WTC11 (cell line): ENCODE measurements around the gene RIPOR2.

Source experiments
- CREB1 ChIP-seq: sonication (generic); formaldehyde crosslinking; IDR thresholded peaks from 2 replicates; pipeline ENCODE4 v1.8.0; 2023; ENCODE audit warnings: mild to moderate bottlenecking, missing genetic modification reagents
- FOXP1 ChIP-seq: sonication (generic); formaldehyde crosslinking; IDR thresholded peaks from 2 replicates; pipeline ENCODE4 v1.8.0; 2022; ENCODE audit warnings: missing genetic modification reagents, mild to moderate bottlenecking, moderate library complexity, borderline replicate concordance
- JUN ChIP-seq: sonication (generic); formaldehyde crosslinking; IDR thresholded peaks from 2 replicates; pipeline ENCODE4 v1.8.0; 2023; ENCODE audit warnings: mild to moderate bottlenecking, missing genetic modification reagents
- TCF7 ChIP-seq: sonication (generic); formaldehyde crosslinking; IDR thresholded peaks from 2 replicates; pipeline ENCODE4 v1.8.0; 2022; ENCODE audit warnings: mild to moderate bottlenecking, low read depth, missing genetic modification reagents, moderate library complexity
- ZNF232 ChIP-seq: sonication (generic); formaldehyde crosslinking; IDR thresholded peaks from 2 replicates; pipeline ENCODE4 v1.8.0; 2022; ENCODE audit warnings: mild to moderate bottlenecking, missing genetic modification reagents
- TF ChIP-seq, protein P1 (sequence below): sonication (generic); formaldehyde crosslinking; IDR thresholded peaks from 2 replicates; pipeline ENCODE4 v1.8.1; 2022; ENCODE audit warnings: missing genetic modification reagents, borderline replicate concordance
- TF ChIP-seq, protein P2 (sequence below): sonication (generic); formaldehyde crosslinking; IDR thresholded peaks from 2 replicates; pipeline ENCODE4 v1.8.1; 2023; ENCODE audit warnings: mild to moderate bottlenecking, missing genetic modification reagents, moderate library complexity
- TF ChIP-seq, protein P3 (sequence below): sonication (generic); formaldehyde crosslinking; IDR thresholded peaks from 2 replicates; pipeline ENCODE4 v1.8.0; 2023; ENCODE audit warnings: missing genetic modification reagents
- TF ChIP-seq, protein P4 (sequence below): sonication (generic); formaldehyde crosslinking; IDR thresholded peaks from 2 replicates; pipeline ENCODE4 v1.8.1; 2023; ENCODE audit warnings: mild to moderate bottlenecking, missing genetic modification reagents
- TF ChIP-seq, protein P5 (sequence below): fragments of 200-600 bp; IDR thresholded peaks from 2 replicates; pipeline ENCODE4 v1.8.0; 2022; ENCODE audit warnings: antibody characterized with exemption

DNA sequence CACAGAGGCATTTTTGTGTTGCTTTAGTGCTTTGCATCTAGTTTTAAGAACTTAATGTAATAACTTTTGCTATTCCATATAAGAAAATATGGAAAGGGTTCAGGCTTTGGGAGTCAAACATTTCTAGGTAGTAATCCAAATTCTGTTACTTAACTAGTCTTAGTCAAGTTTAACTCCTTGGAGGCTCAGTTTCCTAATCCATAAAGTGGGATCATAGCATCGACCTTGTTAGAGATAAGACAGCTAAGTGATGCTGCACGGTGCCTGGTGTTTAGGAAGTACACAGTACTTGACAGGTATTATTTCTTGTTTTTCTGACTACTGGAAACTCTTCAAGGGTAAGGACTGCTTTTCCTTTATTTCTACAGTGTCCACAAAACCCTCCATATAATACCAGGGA is 112.6 kb downstream of the RIPOR2 start:
- TF ChIP-seq, protein P1, sequence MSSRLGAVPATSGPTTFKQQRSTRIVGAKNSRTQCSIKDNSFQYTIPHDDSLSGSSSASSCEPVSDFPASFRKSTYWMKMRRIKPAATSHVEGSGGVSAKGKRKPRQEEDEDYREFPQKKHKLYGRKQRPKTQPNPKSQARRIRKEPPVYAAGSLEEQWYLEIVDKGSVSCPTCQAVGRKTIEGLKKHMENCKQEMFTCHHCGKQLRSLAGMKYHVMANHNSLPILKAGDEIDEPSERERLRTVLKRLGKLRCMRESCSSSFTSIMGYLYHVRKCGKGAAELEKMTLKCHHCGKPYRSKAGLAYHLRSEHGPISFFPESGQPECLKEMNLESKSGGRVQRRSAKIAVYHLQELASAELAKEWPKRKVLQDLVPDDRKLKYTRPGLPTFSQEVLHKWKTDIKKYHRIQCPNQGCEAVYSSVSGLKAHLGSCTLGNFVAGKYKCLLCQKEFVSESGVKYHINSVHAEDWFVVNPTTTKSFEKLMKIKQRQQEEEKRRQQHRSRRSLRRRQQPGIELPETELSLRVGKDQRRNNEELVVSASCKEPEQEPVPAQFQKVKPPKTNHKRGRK (CRISPR knock-in tag) = no peak
- TF ChIP-seq, protein P2, sequence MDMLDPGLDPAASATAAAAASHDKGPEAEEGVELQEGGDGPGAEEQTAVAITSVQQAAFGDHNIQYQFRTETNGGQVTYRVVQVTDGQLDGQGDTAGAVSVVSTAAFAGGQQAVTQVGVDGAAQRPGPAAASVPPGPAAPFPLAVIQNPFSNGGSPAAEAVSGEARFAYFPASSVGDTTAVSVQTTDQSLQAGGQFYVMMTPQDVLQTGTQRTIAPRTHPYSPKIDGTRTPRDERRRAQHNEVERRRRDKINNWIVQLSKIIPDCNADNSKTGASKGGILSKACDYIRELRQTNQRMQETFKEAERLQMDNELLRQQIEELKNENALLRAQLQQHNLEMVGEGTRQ (CRISPR knock-in tag) = no peak
- no peak for TF ChIP-seq JUN (CRISPR knock-in tag)
- TF ChIP-seq, protein P3, sequence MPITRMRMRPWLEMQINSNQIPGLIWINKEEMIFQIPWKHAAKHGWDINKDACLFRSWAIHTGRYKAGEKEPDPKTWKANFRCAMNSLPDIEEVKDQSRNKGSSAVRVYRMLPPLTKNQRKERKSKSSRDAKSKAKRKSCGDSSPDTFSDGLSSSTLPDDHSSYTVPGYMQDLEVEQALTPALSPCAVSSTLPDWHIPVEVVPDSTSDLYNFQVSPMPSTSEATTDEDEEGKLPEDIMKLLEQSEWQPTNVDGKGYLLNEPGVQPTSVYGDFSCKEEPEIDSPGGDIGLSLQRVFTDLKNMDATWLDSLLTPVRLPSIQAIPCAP (CRISPR knock-in tag) = no peak
- TF ChIP-seq, protein P4, sequence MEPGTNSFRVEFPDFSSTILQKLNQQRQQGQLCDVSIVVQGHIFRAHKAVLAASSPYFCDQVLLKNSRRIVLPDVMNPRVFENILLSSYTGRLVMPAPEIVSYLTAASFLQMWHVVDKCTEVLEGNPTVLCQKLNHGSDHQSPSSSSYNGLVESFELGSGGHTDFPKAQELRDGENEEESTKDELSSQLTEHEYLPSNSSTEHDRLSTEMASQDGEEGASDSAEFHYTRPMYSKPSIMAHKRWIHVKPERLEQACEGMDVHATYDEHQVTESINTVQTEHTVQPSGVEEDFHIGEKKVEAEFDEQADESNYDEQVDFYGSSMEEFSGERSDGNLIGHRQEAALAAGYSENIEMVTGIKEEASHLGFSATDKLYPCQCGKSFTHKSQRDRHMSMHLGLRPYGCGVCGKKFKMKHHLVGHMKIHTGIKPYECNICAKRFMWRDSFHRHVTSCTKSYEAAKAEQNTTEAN (CRISPR knock-in tag) = no peak
- TF ChIP-seq, protein P5, sequence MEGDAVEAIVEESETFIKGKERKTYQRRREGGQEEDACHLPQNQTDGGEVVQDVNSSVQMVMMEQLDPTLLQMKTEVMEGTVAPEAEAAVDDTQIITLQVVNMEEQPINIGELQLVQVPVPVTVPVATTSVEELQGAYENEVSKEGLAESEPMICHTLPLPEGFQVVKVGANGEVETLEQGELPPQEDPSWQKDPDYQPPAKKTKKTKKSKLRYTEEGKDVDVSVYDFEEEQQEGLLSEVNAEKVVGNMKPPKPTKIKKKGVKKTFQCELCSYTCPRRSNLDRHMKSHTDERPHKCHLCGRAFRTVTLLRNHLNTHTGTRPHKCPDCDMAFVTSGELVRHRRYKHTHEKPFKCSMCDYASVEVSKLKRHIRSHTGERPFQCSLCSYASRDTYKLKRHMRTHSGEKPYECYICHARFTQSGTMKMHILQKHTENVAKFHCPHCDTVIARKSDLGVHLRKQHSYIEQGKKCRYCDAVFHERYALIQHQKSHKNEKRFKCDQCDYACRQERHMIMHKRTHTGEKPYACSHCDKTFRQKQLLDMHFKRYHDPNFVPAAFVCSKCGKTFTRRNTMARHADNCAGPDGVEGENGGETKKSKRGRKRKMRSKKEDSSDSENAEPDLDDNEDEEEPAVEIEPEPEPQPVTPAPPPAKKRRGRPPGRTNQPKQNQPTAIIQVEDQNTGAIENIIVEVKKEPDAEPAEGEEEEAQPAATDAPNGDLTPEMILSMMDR = no peak
- TF ChIP-seq ZNF232 (CRISPR knock-in tag) = no peak
- no peak for TF ChIP-seq TCF7 (CRISPR knock-in tag)
- no peak for TF ChIP-seq FOXP1 (CRISPR knock-in tag)
- TF ChIP-seq CREB1 (CRISPR knock-in tag) = no peak
